AG04449 (cell line): ENCODE measurements around the gene SSRP1.

Experiments
- CTCF ChIA-PET: fragments of 350-600 bp; formaldehyde crosslinking; extraction: SDS; loops from one replicate; lab custom pipeline; 2021; ENCODE audit warnings: antibody characterized with exemption; lab: Yijun Ruan, JAX
- POLR2A ChIA-PET: fragments of 400-600, 350-600 bp; formaldehyde crosslinking; extraction: SDS; loops from one replicate; lab custom pipeline; 2020; ENCODE audit warnings: antibody characterized with exemption, inconsistent platforms; lab: Yijun Ruan, JAX
- DNase-seq: peaks from one replicate; pipeline ENCODE4 v3.0.0-alpha.2; 2010; ENCODE audit warnings: low read depth, low spot score
- H3K4me3 ChIP-seq: 2 replicates; pipeline ENCODE4 v1.5.1; 2011; ENCODE audit warnings: low read depth, mild to moderate bottlenecking, control low read depth, low read length
- CTCF ChIP-seq: IDR thresholded peaks from one replicate; pipeline ENCODE4 v1.5.1; 2011; ENCODE audit warnings: mild to moderate bottlenecking, moderate library complexity, low read length, control low read depth, inconsistent platforms; ENCODE audit not compliant: insufficient read depth; ENCODE audit errors: missing control alignments

The SSRP1 gene

GRCh38 chr11:57277845-57278720, 57.6 kb downstream of the SSRP1 start:
- peak; percentile 83 for TF ChIP-seq CTCF
- H3K4me3 ChIP-seq, result peak overlapping the region; percentile 25; the same call in 1 of the 2 replicates
- CTCF ChIA-PET, result interaction anchor here (0.8 to 13.5 kb wide), 23 partner anchors 8 to 437 kb away, joined by 3 to 121 read pairs (median 4); partner anchors contain the start of gene TNKS1BP1
- POLR2A ChIA-PET, result no interaction called here
- DNase-seq, result no peak

- no peak for DNase-seq
- no peak overlapping the region for H3K4me3 ChIP-seq
- CTCF ChIA-PET, result interaction anchor here (0.7 to 13.5 kb wide), 23 partner anchors 8 to 436 kb away, joined by 3 to 121 read pairs (median 4); partner anchors contain the start of gene TNKS1BP1
- TF ChIP-seq CTCF, result no peak
- POLR2A ChIA-PET, result no interaction called here
Measured at GRCh38 chr11:57276971-57277675, 58.6 kb downstream of the SSRP1 start.

- ChIA-PET POLR2A (no interaction called here), CTCF (interaction anchor here (0.6 to 13.5 kb wide), 11 partner anchors 9 to 436 kb away, joined by 3 to 121 read pairs (median 3); partner anchors contain the start of gene TNKS1BP1)
- H3K4me3 ChIP-seq, result no peak overlapping the region
- TF ChIP-seq CTCF, result no peak
- no peak for DNase-seq
Measured at GRCh38 chr11:57276169-57276970, 59.3 kb downstream of the SSRP1 start.
